HepG2 (cell line): ENCODE measurements around the gene ZNF771. TPM values are rescaled to one million over a fixed set of nuclear protein-coding genes. Genes with fewer than 3 reads are reported as not detected.

Experiments
- AHDC1 ChIP-seq: sonication (generic); formaldehyde crosslinking; IDR thresholded peaks from 2 replicates; pipeline ENCODE4 v1.5.1; 2020; ENCODE audit warnings: mild to moderate bottlenecking, missing genetic modification reagents, borderline replicate concordance
- HBP1 ChIP-seq: IDR thresholded peaks from 2 replicates; pipeline ENCODE4 v1.6.1; 2016; ENCODE audit warnings: low read depth, control low read depth
- HDAC6 ChIP-seq: fragments of 200-600 bp; sonication (generic); IDR thresholded peaks from 2 replicates; pipeline ENCODE4 v1.7.0; 2017; ENCODE audit warnings: mild to moderate bottlenecking, antibody characterized with exemption, low read length, low read depth
- HNRNPLL ChIP-seq: fragments of 200-400 bp; formaldehyde crosslinking; IDR thresholded peaks from 2 replicates; pipeline ENCODE4 v1.6.1; 2017; ENCODE audit warnings: mild to moderate bottlenecking, low read depth, low read length; ENCODE audit not compliant: poor library complexity, severe bottlenecking
- KLF9 ChIP-seq: IDR thresholded peaks from 2 replicates; pipeline ENCODE4 v1.6.1; 2016; ENCODE audit warnings: low read depth
- MAZ ChIP-seq, 2 experiments: sonication (generic) in 1 of 2; formaldehyde crosslinking in 1 of 2; IDR thresholded peaks; 2 replicates each; pipeline versions ENCODE4 v1.5.0 to v1.6.1; 2012 to 2020; ENCODE audit warnings: low read depth in 2 of 2, mild to moderate bottlenecking in 2 of 2, borderline replicate concordance in 1 of 2, improper control_type of control experiment in 1 of 2, low read length in 1 of 2, missing genetic modification reagents in 1 of 2, moderate library complexity in 1 of 2
- MED13 ChIP-seq: sonication (generic); formaldehyde crosslinking; IDR thresholded peaks from 2 replicates; pipeline ENCODE4 v1.5.0; 2020; ENCODE audit warnings: missing genetic modification reagents
- MEIS1 ChIP-seq: sonication (generic); formaldehyde crosslinking; IDR thresholded peaks from 2 replicates; pipeline ENCODE4 v1.9.0; 2021; ENCODE audit warnings: mild to moderate bottlenecking, missing genetic modification reagents, moderate library complexity, borderline replicate concordance
- PLRG1 ChIP-seq: fragments of 450-650 bp; conservative IDR thresholded peaks from 2 replicates; pipeline ENCODE4 v1.6.1; 2016
- SUZ12 ChIP-seq: fragments of 150-350 bp; IDR thresholded peaks from 2 replicates; pipeline ENCODE4 v1.6.1; 2014; ENCODE audit warnings: low read depth, low read length
- ZBTB7A ChIP-seq: sonication (generic); formaldehyde crosslinking; IDR thresholded peaks from 2 replicates; pipeline ENCODE4 v1.8.0; 2022; ENCODE audit warnings: mild to moderate bottlenecking, missing genetic modification reagents
- ZIK1 ChIP-seq: sonication (generic); formaldehyde crosslinking; IDR thresholded peaks from 2 replicates; pipeline ENCODE4 v1.5.0; 2020; ENCODE audit warnings: mild to moderate bottlenecking, low read depth, missing genetic modification reagents, borderline replicate concordance
- ZMAT3 ChIP-seq: sonication (generic); formaldehyde crosslinking; conservative IDR thresholded peaks from 2 replicates; pipeline ENCODE4 v1.7.0; 2021; ENCODE audit warnings: missing genetic modification reagents
- ZNF143 ChIP-seq: sonication (generic); formaldehyde crosslinking; IDR thresholded peaks from 2 replicates; pipeline ENCODE4 v1.4.0; 2020; ENCODE audit warnings: missing genetic modification reagents
- ZNF17 ChIP-seq: sonication (generic); formaldehyde crosslinking; IDR thresholded peaks from 2 replicates; pipeline ENCODE4 v1.5.0; 2020; ENCODE audit warnings: mild to moderate bottlenecking, missing genetic modification reagents
- ZNF556 ChIP-seq: sonication (generic); formaldehyde crosslinking; IDR thresholded peaks from 2 replicates; pipeline ENCODE4 v1.4.0; 2020; ENCODE audit warnings: mild to moderate bottlenecking, missing genetic modification reagents, borderline replicate concordance
- ZNF562 ChIP-seq: sonication (generic); formaldehyde crosslinking; IDR thresholded peaks from 2 replicates; pipeline ENCODE4 v1.8.0; 2022; ENCODE audit warnings: missing genetic modification reagents, borderline replicate concordance
- ZNF780A ChIP-seq: sonication (generic); formaldehyde crosslinking; IDR thresholded peaks from 2 replicates; pipeline ENCODE4 v1.8.0; 2022; ENCODE audit warnings: mild to moderate bottlenecking, missing genetic modification reagents, moderate library complexity
- polyA plus RNA-seq, 8 experiments: library from polyadenylated mRNA; depleted of rRNA in 3 of 8; stranded (reverse) in 7 of 8; unstranded in 1 of 8; fragments of >200 nt; fragmentation: Illumina TruSeq in 4 of 8; extraction: Trizol in 4 of 8; gene quantifications; 2 replicates each; pipeline versions ENCODE4 v1.2.1 to v1.2.3, GENCODE V29; 2011 to 2016; ENCODE audit warnings: low read depth in 4 of 8, missing spikeins in 1 of 8, mixed read lengths in 1 of 8; ENCODE audit not compliant: insufficient read depth in 1 of 8
- total RNA-seq, 5 experiments: library from RNA; depleted of rRNA; stranded (reverse); fragments of >200 nt; fragmentation: Illumina TruSeq; extraction: Trizol; gene quantifications; 2 replicates each; pipeline ENCODE4 v1.2.3, GENCODE V29; 2016; ENCODE audit warnings: low read depth in 1 of 5
- TF ChIP-seq, protein P1 (sequence below): sonication (generic); formaldehyde crosslinking; IDR thresholded peaks from 2 replicates; pipeline ENCODE4 v1.4.0; 2020; ENCODE audit warnings: missing genetic modification reagents
- TF ChIP-seq, protein P2 (sequence below): sonication (generic); formaldehyde crosslinking; IDR thresholded peaks from 2 replicates; pipeline ENCODE4 v1.5.1; 2020; ENCODE audit warnings: missing genetic modification reagents, mild to moderate bottlenecking, borderline replicate concordance

Gene ZNF771
- total and polyA plus RNA-seq, 2 of the 13 experiments (the other 11 are each of a cell fraction or from before 2014, with no cell fraction given) = 5.0 to 11.8 TPM

DNA sequence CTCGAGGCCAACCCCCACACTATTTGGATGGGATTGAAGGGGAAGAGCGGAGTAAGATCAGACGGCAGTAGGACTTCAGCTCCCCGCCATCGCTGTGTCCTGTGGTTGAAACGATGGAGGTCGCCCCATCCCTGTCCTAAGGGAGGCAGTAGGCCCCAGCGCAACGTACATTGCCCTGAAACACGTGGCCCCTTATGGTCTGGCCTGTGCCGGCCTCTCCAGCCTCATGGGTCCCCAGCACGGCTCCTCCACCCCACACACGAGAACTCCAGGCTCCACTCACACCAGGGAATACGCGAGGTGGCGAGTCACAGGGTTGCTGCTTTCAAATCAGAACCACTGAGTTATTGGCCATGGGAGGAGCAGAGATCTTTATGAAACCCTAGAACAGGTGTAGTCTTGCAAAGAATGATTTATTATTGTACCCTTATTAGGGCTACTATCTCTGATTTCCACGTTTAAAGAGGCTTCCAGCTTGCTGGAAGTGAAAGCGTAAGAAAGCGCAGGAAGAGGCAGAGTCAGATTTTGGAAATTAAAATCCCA lies 23.1 kb downstream of the ZNF771 start (continued):
- no peak for TF ChIP-seq ZNF556 (CRISPR knock-in tag)
- TF ChIP-seq ZMAT3 (CRISPR knock-in tag) = no peak
- TF ChIP-seq ZNF17 (CRISPR knock-in tag) = no peak
- TF ChIP-seq ZBTB7A (CRISPR knock-in tag) = peak; percentile 88
- no peak for TF ChIP-seq HNRNPLL
- no peak; the same call in 1 of the 2 replicates for TF ChIP-seq AHDC1
- TF ChIP-seq MEIS1 (CRISPR knock-in tag) = no peak; the same call in 1 of the 2 replicates
- TF ChIP-seq KLF9 = no peak
- 0 out of 2 replicates have a peak, but pooled peaks have one; percentile 14 for TF ChIP-seq ZNF143 (CRISPR knock-in tag)
- TF ChIP-seq PLRG1 = no peak
- TF ChIP-seq HDAC6 = no peak
- TF ChIP-seq HBP1 (CRISPR knock-in tag) = 0 out of 2 replicates have a peak, but pooled peaks have one; percentile 32
- TF ChIP-seq, protein P1, sequence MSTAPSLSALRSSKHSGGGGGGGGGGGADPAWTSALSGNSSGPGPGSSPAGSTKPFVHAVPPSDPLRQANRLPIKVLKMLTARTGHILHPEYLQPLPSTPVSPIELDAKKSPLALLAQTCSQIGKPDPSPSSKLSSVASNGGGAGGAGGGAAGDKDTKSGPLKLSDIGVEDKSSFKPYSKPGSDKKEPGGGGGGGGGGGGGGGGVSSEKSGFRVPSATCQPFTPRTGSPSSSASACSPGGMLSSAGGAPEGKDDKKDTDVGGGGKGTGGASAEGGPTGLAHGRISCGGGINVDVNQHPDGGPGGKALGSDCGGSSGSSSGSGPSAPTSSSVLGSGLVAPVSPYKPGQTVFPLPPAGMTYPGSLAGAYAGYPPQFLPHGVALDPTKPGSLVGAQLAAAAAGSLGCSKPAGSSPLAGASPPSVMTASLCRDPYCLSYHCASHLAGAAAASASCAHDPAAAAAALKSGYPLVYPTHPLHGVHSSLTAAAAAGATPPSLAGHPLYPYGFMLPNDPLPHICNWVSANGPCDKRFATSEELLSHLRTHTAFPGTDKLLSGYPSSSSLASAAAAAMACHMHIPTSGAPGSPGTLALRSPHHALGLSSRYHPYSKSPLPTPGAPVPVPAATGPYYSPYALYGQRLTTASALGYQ = 0 out of 2 replicates have a peak, but pooled peaks have one; percentile 42
- TF ChIP-seq ZNF780A = 0 out of 2 replicates have a peak, but pooled peaks have one; percentile 15
- no peak for TF ChIP-seq MAZ (IDR thresholded peaks at IDR 0.05; ENCODE audit: borderline replicate concordance, low read depth, low read length)
- TF ChIP-seq MAZ (CRISPR knock-in tag; IDR thresholded peaks at IDR 0.05; ENCODE audit: low read depth) = no peak; the same call in 1 of the 2 replicates
- TF ChIP-seq SUZ12 = no peak
- TF ChIP-seq ZIK1 (CRISPR knock-in tag) = no peak
- 0 out of 2 replicates have a peak, but pooled peaks have one; percentile 63 for TF ChIP-seq MED13 (CRISPR knock-in tag)
- TF ChIP-seq, protein P2, sequence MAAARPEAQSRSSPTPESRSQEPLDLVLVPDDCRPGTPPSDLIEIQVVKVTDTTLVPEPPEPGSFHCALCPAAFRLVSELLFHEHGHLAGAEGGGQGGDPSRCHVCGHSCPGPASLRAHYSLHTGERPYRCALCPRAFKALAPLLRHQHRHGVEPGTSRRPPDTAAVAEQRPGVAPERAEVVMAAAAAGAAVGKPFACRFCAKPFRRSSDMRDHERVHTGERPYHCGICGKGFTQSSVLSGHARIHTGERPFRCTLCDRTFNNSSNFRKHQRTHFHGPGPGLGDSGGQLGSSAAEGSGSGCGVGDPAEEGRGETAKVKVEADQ (CRISPR knock-in tag) = 0 out of 2 replicates have a peak, but pooled peaks have one; percentile 18
- TF ChIP-seq ZNF562 (CRISPR knock-in tag) = no peak
